Measurements from ENCODE around the gene PSKH1. TPM values are rescaled to one million over a fixed set of nuclear protein-coding genes. Genes with fewer than 3 reads are reported as not detected.

Gene PSKH1
- total and polyA plus RNA-seq, 2 experiments from 2014 or later = 29.2 to 44.6 TPM

- no peak overlapping the region for H3K27ac ChIP-seq
- H3K9me3 ChIP-seq (ENCODE audit: low read depth) = no peaks in the 10 kb centered on the region
- peaks cover 31% of the 10 kb centered on the region for H3K79me2 ChIP-seq
- H4K20me1 ChIP-seq (ENCODE audit: insufficient read depth, poor library complexity, severe bottlenecking) = peaks cover 36% of the 10 kb centered on the region
- no peak for DNase-seq (ENCODE audit: low spot score)
- peaks cover under 1% of the 10 kb centered on the region for H3K4me1 ChIP-seq (ENCODE audit: insufficient read depth)
- WGBS (ENCODE audit: low lambda C conversion rate, missing lambda C conversion rate) = 85% methylated on average over 8 of the region's 8 CpGs
- H2AFZ ChIP-seq = no peak overlapping the region
- H3K4me3 ChIP-seq = no peak overlapping the region
- H3K27me3 ChIP-seq = no peaks in the 10 kb centered on the region
- TF ChIP-seq EZH2 (IDR thresholded peaks at IDR 0.05; ENCODE audit: borderline replicate concordance) (no peak), CTCF (IDR thresholded peaks at IDR 0.05; ENCODE audit: poor library complexity) (no peak), EZH2phosphoT487 (IDR thresholded peaks at IDR 0.05; ENCODE audit: low read depth, severe bottlenecking, unreplicated experiment) (no peak)
- H3K9me2 ChIP-seq (replicated peaks; ENCODE audit: insufficient read depth) = no peaks in the 10 kb centered on the region
- no peaks in the 10 kb centered on the region for H3K36me3 ChIP-seq (replicated peaks; ENCODE audit: insufficient read depth, low read depth)
- H3K4me2 ChIP-seq = no peak overlapping the region
Measured at GRCh38 chr16:67922740-67923139, 29.7 kb downstream of the PSKH1 start.

- no peak for DNase-seq (ENCODE audit: low spot score)
- H3K79me2 ChIP-seq = peaks cover 25% of the 10 kb centered on the region
- peaks cover 30% of the 10 kb centered on the region for H4K20me1 ChIP-seq (ENCODE audit: insufficient read depth, poor library complexity, severe bottlenecking)
- H3K9me3 ChIP-seq (ENCODE audit: low read depth) = no peaks in the 10 kb centered on the region
- H3K4me1 ChIP-seq (ENCODE audit: insufficient read depth) = no peaks in the 10 kb centered on the region
- H3K27me3 ChIP-seq = no peaks in the 10 kb centered on the region
- H3K4me2 ChIP-seq = no peak overlapping the region
- no peaks in the 10 kb centered on the region for H3K36me3 ChIP-seq (replicated peaks; ENCODE audit: insufficient read depth, low read depth)
- H2AFZ ChIP-seq = no peak overlapping the region
- WGBS (ENCODE audit: low lambda C conversion rate, missing lambda C conversion rate) = 93% methylated on average over 10 of the region's 10 CpGs
- H3K27ac ChIP-seq = no peak overlapping the region
- no peaks in the 10 kb centered on the region for H3K9me2 ChIP-seq (replicated peaks; ENCODE audit: insufficient read depth)
- no peak overlapping the region for H3K4me3 ChIP-seq
- no peak for TF ChIP-seq EZH2 (IDR thresholded peaks at IDR 0.05; ENCODE audit: borderline replicate concordance)
- TF ChIP-seq CTCF (IDR thresholded peaks at IDR 0.05; ENCODE audit: poor library complexity) = no peak
- no peak for TF ChIP-seq EZH2phosphoT487 (IDR thresholded peaks at IDR 0.05; ENCODE audit: low read depth, severe bottlenecking, unreplicated experiment)
Measured at GRCh38 chr16:67923414-67924116, 30.5 kb downstream of the PSKH1 start.

GRCh38 chr16:67924140-67924906 lies 31.3 kb downstream of the PSKH1 start:
- H3K79me2 ChIP-seq = peaks cover 21% of the 10 kb centered on the region
- H4K20me1 ChIP-seq (ENCODE audit: insufficient read depth, poor library complexity, severe bottlenecking) = peaks cover 25% of the 10 kb centered on the region
- no peaks in the 10 kb centered on the region for H3K9me3 ChIP-seq (ENCODE audit: low read depth)
- H3K9me2 ChIP-seq (replicated peaks; ENCODE audit: insufficient read depth) = no peaks in the 10 kb centered on the region
- no peak overlapping the region for H3K4me2 ChIP-seq
- no peak for TF ChIP-seq EZH2 (IDR thresholded peaks at IDR 0.05; ENCODE audit: borderline replicate concordance)
- no peak for TF ChIP-seq CTCF (IDR thresholded peaks at IDR 0.05; ENCODE audit: poor library complexity)
- TF ChIP-seq EZH2phosphoT487 (IDR thresholded peaks at IDR 0.05; ENCODE audit: low read depth, severe bottlenecking, unreplicated experiment) = no peak
- no peak for DNase-seq (ENCODE audit: low spot score)
- H3K4me1 ChIP-seq (ENCODE audit: insufficient read depth) = no peaks in the 10 kb centered on the region
- no peak overlapping the region for H3K27ac ChIP-seq
- no peaks in the 10 kb centered on the region for H3K27me3 ChIP-seq
- WGBS (ENCODE audit: low lambda C conversion rate, missing lambda C conversion rate) = 86% methylated on average over 10 of the region's 10 CpGs
- no peak overlapping the region for H3K4me3 ChIP-seq
- no peak overlapping the region for H2AFZ ChIP-seq
- H3K36me3 ChIP-seq (replicated peaks; ENCODE audit: insufficient read depth, low read depth) = no peaks in the 10 kb centered on the region
